Pulmonary artery endothelial cell (primary cell): ENCODE results near the gene TOB2. TPM values are rescaled to one million over a fixed set of nuclear protein-coding genes. Genes with fewer than 3 reads are reported as not detected.

Experiments used
- DNase-seq: peaks from one replicate; pipeline ENCODE4 v3.0.0-alpha.2; 2011; ENCODE audit warnings: low read depth, low spot score
- total RNA-seq: library from RNA; depleted of rRNA; stranded (reverse); fragments of >200 nt; gene quantifications from 2 replicates; pipeline ENCODE4 v1.2.3, GENCODE V29; 2014

Gene TOB2, protein sequence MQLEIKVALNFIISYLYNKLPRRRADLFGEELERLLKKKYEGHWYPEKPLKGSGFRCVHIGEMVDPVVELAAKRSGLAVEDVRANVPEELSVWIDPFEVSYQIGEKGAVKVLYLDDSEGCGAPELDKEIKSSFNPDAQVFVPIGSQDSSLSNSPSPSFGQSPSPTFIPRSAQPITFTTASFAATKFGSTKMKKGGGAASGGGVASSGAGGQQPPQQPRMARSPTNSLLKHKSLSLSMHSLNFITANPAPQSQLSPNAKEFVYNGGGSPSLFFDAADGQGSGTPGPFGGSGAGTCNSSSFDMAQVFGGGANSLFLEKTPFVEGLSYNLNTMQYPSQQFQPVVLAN
- 17.1 and 25.4 TPM in 2 replicates for total RNA-seq

GRCh38 chr22:41446639-41447434, at the start of gene TOB2:
Gene TOB2, minus strand, starts transcription at chr22:41446801. Its CDS starts 9,456 bp downstream, at chr22:41437345.
- peak; percentile 86 for DNase-seq

DNA sequence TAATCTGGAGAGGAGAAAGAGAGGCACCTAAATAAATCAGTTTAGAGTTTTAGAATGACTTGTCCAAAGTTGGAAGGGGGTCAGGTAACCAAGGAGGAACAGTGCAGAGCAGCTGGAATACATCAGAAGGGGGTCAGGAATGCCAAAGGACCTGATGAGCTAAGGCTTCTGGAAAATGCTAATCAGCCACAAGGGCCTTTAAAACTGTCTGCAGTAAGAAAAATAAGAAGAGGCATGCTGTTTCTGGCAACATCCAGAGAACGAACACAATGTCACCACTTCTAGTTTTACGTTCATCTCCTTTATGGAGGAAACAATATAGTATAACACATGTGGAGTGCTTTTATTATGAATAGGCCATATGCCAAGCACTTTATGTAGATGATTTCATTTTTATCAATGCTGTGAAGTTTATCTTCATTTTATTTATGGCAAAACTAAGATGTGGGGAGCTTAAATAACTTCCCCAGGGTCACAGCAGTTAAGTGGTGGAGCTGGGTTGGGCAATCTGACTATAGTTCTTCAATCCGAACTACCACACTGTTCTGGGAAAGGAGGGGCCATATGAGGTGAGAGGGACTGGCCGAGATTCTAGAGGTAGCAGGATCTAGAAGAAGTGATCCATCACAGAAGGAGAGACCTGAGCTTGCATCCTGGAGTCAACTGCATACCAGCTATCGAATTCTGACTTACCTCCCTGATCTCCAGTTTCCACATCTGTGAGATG, 44.9 kb upstream of the TOB2 start:
- DNase-seq, result no peak

DNA sequence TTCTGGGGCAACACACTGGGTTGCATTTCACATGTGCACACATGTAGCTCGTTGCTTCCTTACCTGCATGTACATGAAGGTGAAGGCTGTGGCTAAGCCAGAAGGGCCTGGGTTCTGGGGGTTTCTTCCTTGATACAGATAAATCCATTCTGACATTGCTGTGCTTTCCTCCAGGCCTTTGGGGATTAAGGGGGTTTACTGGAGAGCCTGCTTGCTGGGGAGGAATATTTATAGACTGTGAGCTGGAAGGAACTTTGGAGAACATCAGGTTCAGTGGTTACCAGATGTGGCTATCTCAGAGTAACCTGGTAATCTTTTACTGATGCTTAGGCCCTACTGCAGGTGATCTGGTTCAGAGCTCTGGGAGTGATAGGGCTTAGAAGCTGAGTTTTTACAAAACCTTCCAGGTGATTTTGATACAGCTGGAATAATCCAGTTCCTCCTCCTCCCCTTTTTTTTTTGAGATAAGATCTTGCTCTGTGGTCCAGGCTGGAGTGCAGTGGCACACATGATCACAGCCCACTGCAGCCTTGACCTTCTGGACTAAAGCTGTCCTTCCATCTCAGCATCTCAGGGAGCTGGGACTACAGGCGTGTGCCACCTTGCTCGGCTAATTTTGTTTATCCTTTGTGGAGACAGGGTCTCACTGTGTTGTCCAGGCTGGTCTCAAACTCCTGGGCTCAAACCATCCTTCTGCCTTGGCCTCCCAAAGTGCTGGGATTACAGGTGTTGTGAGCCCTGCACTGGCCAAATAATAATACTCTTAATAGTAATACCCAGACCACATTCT, 42.2 kb upstream of the TOB2 start:
- no peak for DNase-seq

GRCh38 chr22:41488076-41488475, 41.5 kb upstream of the TOB2 start:
- no peak for DNase-seq

GRCh38 chr22:41487037-41487935, 40.7 kb upstream of the TOB2 start:
- no peak for DNase-seq

DNA sequence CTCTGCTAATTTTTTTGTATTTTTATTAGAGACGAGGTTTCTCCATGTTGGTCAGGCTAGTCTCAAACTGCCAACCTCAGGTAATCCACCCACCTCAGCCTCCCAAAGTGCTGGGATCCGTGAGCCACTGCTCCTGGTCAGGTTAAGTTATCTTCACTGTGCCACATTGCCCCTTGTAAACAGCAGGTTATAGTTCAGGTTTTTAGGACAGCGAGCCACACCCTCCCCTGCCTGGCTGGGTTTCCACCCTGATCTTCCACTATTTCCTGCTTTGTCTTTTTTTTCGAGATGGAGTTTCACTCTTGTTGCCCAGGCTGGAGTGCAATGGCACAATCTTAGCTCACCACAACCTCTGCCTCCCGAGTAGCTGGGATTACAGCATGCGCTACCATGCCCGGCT, 38.4 kb upstream of the TOB2 start:
- DNase-seq, result no peak

DNA sequence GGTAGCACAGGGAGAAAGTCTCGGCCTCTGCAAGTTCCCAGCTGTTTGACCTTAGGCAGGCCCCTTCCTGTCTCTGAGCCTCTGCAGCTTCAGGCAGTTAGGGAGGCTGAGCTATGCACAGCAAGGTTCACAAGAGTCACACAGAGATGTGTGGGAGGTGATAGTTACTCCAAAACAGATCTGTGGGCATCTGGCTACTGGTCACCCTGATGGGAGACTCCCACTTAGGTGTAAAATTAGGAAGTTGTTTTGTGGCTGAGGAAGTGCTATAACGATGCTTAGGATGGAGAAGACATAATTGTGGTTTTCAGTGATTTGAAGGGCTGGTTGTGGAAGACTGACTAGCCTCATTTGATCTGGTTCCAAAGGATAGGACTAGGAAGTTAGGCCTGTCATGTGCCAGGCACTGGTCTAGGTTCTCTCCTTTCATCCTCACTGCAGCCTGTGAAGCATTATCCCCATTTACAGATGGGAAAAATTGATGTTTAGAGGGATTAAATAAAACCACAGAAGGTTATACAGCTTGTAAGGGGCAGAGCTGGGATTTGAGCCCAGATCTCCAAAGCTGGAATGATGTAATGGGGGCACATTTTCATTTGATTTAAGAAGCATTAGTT, 35.8 kb upstream of the TOB2 start:
- no peak for DNase-seq

DNA sequence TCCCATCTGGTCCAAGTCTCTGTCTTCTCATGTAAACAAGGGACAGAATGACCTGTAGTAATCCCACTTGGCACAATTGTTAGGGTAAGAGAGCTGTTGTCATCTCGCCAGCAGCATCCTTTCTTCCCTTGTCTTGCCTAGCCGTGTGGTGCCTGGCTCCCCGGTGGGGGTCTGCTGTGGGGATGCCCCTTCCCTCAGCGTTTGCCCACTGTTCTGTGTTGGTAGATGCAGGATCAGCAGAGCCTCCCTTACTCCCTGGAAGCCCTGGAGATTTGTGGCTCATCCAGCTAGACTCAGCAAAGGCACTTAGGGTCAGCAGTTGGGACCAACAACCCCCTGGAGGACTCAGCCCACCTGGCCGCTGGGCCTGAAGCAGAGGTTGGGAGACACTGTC, 35.3 kb upstream of the TOB2 start:
- no peak for DNase-seq

DNA sequence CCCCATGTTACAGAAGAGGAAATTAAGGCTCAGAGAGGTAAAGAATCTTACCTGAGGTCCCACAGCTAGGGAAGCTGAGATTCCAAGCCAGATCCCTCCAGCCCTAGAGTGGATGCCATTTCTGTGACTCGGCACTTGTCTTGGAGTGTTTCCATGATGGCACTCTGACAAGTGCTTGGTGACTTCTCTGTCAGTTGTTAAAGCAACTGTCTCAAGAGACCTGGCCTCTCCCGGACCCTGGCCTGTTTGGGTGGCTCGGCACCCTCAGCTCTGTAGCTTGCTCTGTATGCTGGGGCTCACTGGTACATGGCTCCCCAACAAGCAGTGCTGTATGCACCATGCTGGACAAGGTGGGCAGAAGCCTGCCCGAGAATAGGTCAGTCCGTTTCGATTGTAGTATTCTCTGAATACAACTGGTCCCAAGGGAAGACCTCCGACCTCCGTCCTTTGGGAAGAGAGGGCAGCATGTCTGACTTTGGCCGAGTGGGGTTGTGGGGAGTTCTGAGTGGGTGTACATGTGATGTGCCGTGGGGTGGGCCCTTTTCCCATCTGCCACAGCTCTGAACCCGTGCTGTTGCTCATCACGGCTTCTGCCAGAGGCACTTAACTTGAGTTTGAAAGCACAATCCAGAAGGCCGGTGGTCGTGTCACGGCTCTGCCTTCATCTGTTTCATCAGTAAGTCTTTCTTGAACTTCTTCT, 34.7 kb upstream of the TOB2 start:
- DNase-seq, result no peak

GRCh38 chr22:41480397-41480735, 33.8 kb upstream of the TOB2 start:
- no peak for DNase-seq

DNA sequence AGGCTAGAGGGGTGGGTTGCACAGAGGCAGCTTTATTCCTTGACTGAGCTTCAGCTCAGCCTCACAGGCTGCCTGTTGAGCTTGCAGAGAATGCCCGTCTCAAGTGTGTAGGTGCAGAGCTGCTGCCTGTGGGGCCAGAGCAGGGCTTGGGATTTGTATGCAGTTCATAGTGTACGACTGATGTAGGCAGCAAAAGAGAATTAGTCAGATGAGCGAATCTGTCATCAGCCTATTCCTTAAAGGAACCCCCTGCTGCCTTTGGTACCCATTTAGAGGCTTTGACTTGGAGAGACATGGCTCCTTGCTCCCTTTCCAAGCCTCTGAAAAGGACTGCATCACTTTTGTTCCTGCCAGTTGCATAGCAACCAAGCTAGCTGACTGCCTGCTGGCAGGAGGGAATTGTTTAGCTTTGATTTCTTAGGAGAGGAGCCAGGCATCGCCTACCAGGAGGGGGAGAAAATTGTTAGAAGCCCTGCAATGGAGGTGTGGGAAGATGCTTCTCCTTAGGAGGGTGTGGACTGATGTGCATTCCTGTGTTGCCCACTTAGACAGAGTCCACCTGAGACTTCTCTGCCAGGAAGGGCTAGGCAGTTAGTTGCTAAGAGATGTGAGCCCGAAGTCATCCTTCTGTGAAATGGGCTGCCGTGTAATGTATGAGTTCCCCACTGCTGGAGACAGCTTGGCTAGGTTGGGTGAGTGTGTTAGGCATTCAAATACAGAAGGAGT, 33.2 kb upstream of the TOB2 start:
- no peak for DNase-seq

GRCh38 chr22:41478891-41479521, 32.4 kb upstream of the TOB2 start:
- no peak for DNase-seq

DNA sequence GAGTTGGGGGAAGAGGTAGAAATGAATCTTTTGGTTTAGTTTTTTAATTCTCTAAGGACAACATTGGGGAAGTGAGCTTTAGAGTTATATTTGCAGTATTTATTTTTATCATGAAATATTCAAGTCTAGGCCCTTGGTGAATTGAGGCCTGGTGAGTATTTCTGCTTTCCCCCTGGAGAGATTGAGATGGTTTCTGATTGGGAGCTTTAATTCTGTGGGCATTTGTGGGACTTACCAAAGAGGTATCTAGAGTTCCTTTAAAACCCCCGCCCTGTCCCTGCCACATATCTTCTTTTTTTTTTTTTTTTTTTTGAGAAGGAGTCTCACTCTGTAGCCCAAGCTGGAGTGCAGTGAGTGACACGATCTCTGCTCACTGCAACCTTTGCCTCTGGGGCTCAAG, 31.9 kb upstream of the TOB2 start:
- no peak for DNase-seq

- no peak for DNase-seq
These were observed 28.4 kb upstream of the TOB2 start for GRCh38 chr22:41474872-41475451.

DNA sequence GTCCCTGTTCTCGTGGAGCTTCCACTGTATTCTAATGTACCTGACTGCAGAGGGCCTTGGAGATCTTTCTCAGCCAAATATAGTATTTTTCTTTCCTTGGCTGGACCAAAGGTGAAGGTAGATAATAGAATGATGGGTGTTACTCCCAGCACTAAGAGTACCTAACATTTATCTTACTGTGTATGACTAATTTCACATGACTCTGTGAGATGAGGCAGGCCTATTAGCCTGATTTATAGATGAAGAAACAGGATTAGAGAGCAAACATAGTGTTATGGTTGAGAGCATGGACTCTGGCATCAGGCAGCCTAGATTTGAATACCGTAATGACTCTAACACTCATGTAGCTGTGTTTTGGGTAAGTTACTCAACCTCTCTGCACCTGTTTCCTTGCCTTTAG, 25.0 kb upstream of the TOB2 start:
- no peak for DNase-seq

DNA sequence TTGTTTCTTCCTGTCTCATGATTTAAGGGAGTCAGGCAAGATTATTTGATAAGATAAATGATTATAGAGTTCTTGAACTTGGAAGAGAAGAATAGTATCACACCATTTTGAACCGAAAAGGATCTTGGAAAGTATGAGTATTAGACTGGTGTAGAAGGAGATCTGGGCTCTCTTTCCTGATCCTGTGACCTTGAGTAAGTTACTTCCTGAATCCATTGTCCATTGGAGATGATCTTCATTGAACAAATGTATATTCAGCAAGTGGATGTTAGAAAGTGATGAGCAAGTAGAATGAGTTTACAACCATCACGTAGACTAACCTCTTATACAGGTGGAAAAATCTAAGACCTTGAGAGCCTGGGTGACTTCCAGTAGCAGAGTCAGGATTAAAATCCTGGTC, 24.3 kb upstream of the TOB2 start:
- DNase-seq, result no peak

GRCh38 chr22:41469218-41469851, 22.7 kb upstream of the TOB2 start:
- DNase-seq, result no peak
